GM12878 (cell line): ENCODE data around the gene DNAAF3. TPM values are rescaled to one million over a fixed set of nuclear protein-coding genes. Genes with fewer than 3 reads are reported as not detected.
A peak's percentile ranks its signal among the peaks of the same experiment; 100 is the strongest.
"Not testable (repeated sequence)": the region's sequence is repeated elsewhere in the genome, so short reads cannot be mapped to it uniquely, and the experiment has no call there.

Source experiments
- ATAC-seq: fragments of 200-7000 bp; cut with Tn5 transposase; 3 replicates; pipeline ENCODE4 v1.9.1; 2020; ENCODE audit warnings: mild to moderate bottlenecking, moderate library complexity
- BruUV-seq: library from RNA; stranded (reverse); fragments of 400-500 nt; replicated peaks from 2 replicates; lab custom pipeline; 2021; lab: Mats Ljungman, UMichigan
- CTCF ChIA-PET: fragments of 300-600 bp; sonication (Branson Sonifier 250); formaldehyde crosslinking; extraction: SDS; loops from one replicate; lab custom pipeline; 2021; ENCODE audit warnings: inconsistent platforms; lab: Yijun Ruan, JAX
- POLR2A ChIA-PET: fragments of 350-600 bp; formaldehyde crosslinking; extraction: SDS; loops from one replicate; lab custom pipeline; 2021; ENCODE audit warnings: inconsistent platforms; lab: Charles Lee
- RAD21 ChIA-PET: fragments of 300-600 bp; sonication (Branson Sonifier 250); formaldehyde crosslinking; loops from one replicate; lab custom pipeline; 2023; ENCODE audit warnings: antibody characterized with exemption; ENCODE audit not compliant: unreplicated experiment; lab: Charles Lee
- SMC1A ChIA-PET: fragments of 300-600 bp; sonication (Branson Sonifier 250); formaldehyde crosslinking; loops from one replicate; lab custom pipeline; 2023; ENCODE audit not compliant: unreplicated experiment, uncharacterized antibody; lab: Charles Lee
- DNase-seq: peaks from one replicate; pipeline ENCODE4 v3.0.0-alpha.2; 2011; ENCODE audit warnings: low read depth, low spot score
- FAIRE-seq: peaks from 3 replicates; lab custom pipeline; 2011; peaks lifted over from hg19 to GRCh38; lab: Jason Lieb, UNC
- H2AFZ ChIP-seq: 2 replicates; pipeline ENCODE4 v1.6.0; 2011; ENCODE audit warnings: low read depth, low read length, control low read depth; ENCODE audit not compliant: control insufficient read depth
- H3K27ac ChIP-seq: 2 replicates; pipeline ENCODE4 v1.5.1; 2011; ENCODE audit warnings: control low read depth; ENCODE audit not compliant: control insufficient read depth, insufficient read depth
- H3K27me3 ChIP-seq, 2 experiments: replicated peaks in 1 of 2; 2 replicates each; pipeline versions ENCODE4 v1.6.0 to v1.6.1; 2011; ENCODE audit warnings: low read length in 1 of 2; ENCODE audit not compliant: control insufficient read depth in 2 of 2, insufficient read depth in 2 of 2
- H3K36me3 ChIP-seq, 2 experiments: 2 replicates each; pipeline ENCODE4 v1.5.1; 2011; ENCODE audit warnings: low read length in 1 of 2; ENCODE audit not compliant: control insufficient read depth in 2 of 2, insufficient read depth in 2 of 2
- H3K4me1 ChIP-seq: 2 replicates; pipeline ENCODE4 v1.6.1; 2011; ENCODE audit warnings: mild to moderate bottlenecking, low read length, moderate library complexity, mixed read lengths; ENCODE audit not compliant: control insufficient read depth, insufficient read depth
- H3K4me2 ChIP-seq: 2 replicates; pipeline ENCODE4 v1.6.0; 2011; ENCODE audit warnings: control low read depth; ENCODE audit not compliant: control insufficient read depth, insufficient read depth
- H3K4me3 ChIP-seq: fragments of 200-600 bp; sonication (generic); 2 replicates; pipeline ENCODE4 v1.5.1; 2016
- H3K79me2 ChIP-seq: 2 replicates; pipeline ENCODE4 v1.6.0; 2011; ENCODE audit warnings: low read length; ENCODE audit not compliant: control insufficient read depth, insufficient read depth
- H3K9ac ChIP-seq: 2 replicates; pipeline ENCODE4 v1.8.0; 2011; ENCODE audit warnings: low read length, control low read depth, mixed read lengths; ENCODE audit not compliant: control insufficient read depth, insufficient read depth
- H3K9me3 ChIP-seq: replicated peaks from 3 replicates; pipeline ENCODE4 v1.5.1; 2011; ENCODE audit warnings: mild to moderate bottlenecking, low read length; ENCODE audit not compliant: control insufficient read depth, insufficient read depth
- H4K20me1 ChIP-seq: 2 replicates; pipeline ENCODE4 v1.6.0; 2011; ENCODE audit not compliant: control insufficient read depth, insufficient read depth
- EGR1 ChIP-seq, 2 experiments: IDR thresholded peaks; 1 replicate in 1 of 2; 2 replicates in 1 of 2; pipeline ENCODE4 v1.6.1; 2011 to 2012; ENCODE audit warnings: low read depth in 2 of 2, low read length in 2 of 2, borderline replicate concordance in 1 of 2, mild to moderate bottlenecking in 1 of 2, moderate library complexity in 1 of 2
- SIX5 ChIP-seq: IDR thresholded peaks from 2 replicates; pipeline ENCODE4 v1.6.1; 2011; ENCODE audit warnings: mild to moderate bottlenecking, low read depth, low read length, moderate library complexity; ENCODE audit not compliant: severe bottlenecking
- WGBS: methylation state at CpG from one replicate; pipeline ENCODE4 v1.1.6; 2016; ENCODE audit warnings: low lambda C conversion rate; ENCODE audit not compliant: insufficient replicate concordance, insufficient coverage; ENCODE audit errors: missing lambda C conversion rate; 5-methylcytosine and 5-hydroxymethylcytosine counted together
- in situ Hi-C: fragments of 300-500 bp; cut with MboI; formaldehyde crosslinking; loops from 9 replicates; pipeline ENCODE4 v1.14.3; 2018; ENCODE audit warnings: mixed read lengths
- intact Hi-C: fragments of 100-400 bp; cut with micrococcal nuclease; formaldehyde crosslinking; loops from one replicate; pipeline ENCODE4 v1.14.2; 2022; ENCODE audit not compliant: unreplicated experiment
- polyA plus RNA-seq, 11 experiments: library from polyadenylated mRNA; depleted of rRNA in 4 of 11; unstranded in 6 of 11; stranded (reverse) in 5 of 11; fragments of >200 nt; fragmentation: Nextera tagmentation in 4 of 11; fragmentation: Illumina TruSeq in 1 of 11; extraction: Ambion mirVana in 4 of 11; extraction: Trizol in 1 of 11; gene quantifications; 1 replicate in 1 of 11; 2 replicates in 10 of 11; pipeline versions ENCODE4 v1.2.1 to v1.2.3, GENCODE V29; 2011 to 2016; ENCODE audit warnings: inconsistent platforms in 2 of 11, missing spikeins in 2 of 11, low read depth in 1 of 11
- total RNA-seq, 4 experiments: library from RNA; depleted of rRNA in 3 of 4; stranded (reverse); fragments of >200 nt in 3 of 4; fragmentation: Illumina TruSeq in 1 of 4; extraction: Trizol in 1 of 4; gene quantifications; 2 replicates each; pipeline versions ENCODE4 v1.2.1 to v1.2.3, GENCODE V29; 2013 to 2021

The DNAAF3 gene
- total and polyA plus RNA-seq, 10 of the 15 experiments (the other 5 are each of a cell fraction or from before 2014, with no cell fraction given) = not detected

- H3K36me3 ChIP-seq = no peaks in the 10 kb centered on the region
- ATAC-seq (peak; percentile 42; the same call in 2 of the 3 replicates), FAIRE-seq (no peak), DNase-seq (no peak)
- H4K20me1 ChIP-seq = no peaks in the 10 kb centered on the region
- ChIA-PET POLR2A (no interaction called here), SMC1A (no interaction called here), RAD21 (no interaction called here), CTCF (interaction anchor here (1.0 kb wide), 1 partner anchor 10 kb away, joined by 3 read pairs; the partner anchor contains the start of gene DNAAF3)
- no peak overlapping the region for H3K27ac ChIP-seq
- in situ Hi-C loops = no loop called here
- no peak overlapping the region for H3K9ac ChIP-seq
- no peaks in the 10 kb centered on the region; a peak in 1 of 4 replicates for H3K27me3 ChIP-seq
- TF ChIP-seq EGR1 (IDR thresholded peaks at IDR 0.05; ENCODE audit: borderline replicate concordance in 1 of 2, low read depth in 2 of 2, low read length in 2 of 2) (peak in 1 of 2 experiments; percentile 37; a peak in 1 of 3 replicates), SIX5 (no peak)
- H3K4me2 ChIP-seq = no peak overlapping the region
- no peak overlapping the region for H2AFZ ChIP-seq
- no TSS peak for BruUV-seq
- no peak overlapping the region for H3K4me3 ChIP-seq
- intact Hi-C loops = no loop called here
- H3K4me1 ChIP-seq = no peaks in the 10 kb centered on the region
- no peaks in the 10 kb centered on the region; the same call in 2 of the 3 replicates for H3K9me3 ChIP-seq
- 30% methylated on average over 51 of the region's 52 CpGs for WGBS
- no peaks in the 10 kb centered on the region for H3K79me2 ChIP-seq
Observed at GRCh38 chr19:55156202-55157063, 10.0 kb downstream of the DNAAF3 start.

DNA sequence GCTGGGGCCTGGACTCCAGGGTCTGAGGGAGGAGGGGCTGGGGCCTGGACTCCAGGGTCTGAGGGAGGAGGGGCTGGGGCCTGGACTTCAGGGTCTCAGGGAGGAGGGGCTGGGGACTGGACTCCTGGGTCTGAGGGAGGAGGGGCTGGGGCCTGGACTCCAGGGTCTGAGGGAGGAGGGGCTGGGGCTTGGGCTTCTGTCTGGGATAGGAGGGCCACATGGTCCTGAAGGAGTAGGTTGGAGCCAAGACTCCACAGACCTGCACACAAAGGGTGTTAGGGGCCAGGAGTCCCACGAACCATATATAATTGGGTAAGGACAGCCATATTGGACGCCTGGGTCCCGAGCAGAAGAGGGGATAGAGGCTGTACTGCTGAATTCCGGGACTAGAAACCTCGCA is 10.6 kb downstream of the DNAAF3 start:
- BruUV-seq, H3K79me2 ChIP-seq, H3K4me3 ChIP-seq, RAD21 ChIA-PET, in situ Hi-C loops, H3K9ac ChIP-seq, SMC1A ChIA-PET, H3K27me3 ChIP-seq, H4K20me1 ChIP-seq, DNase-seq, POLR2A ChIA-PET, H2AFZ ChIP-seq, FAIRE-seq, H3K27ac ChIP-seq, H3K36me3 ChIP-seq, ATAC-seq, H3K4me1 ChIP-seq, H3K9me3 ChIP-seq, intact Hi-C loops, H3K4me2 ChIP-seq: not testable (repeated sequence)
- 2% methylated on average over 5 of the region's 5 CpGs for WGBS
- CTCF ChIA-PET = interaction anchor here (1.0 kb wide), 1 partner anchor 10 kb away, joined by 3 read pairs; the partner anchor contains the start of gene DNAAF3
